ENCODE data around the gene VEZF1.
"Not testable (repeated sequence)": the region's sequence is repeated elsewhere in the genome, so short reads cannot be mapped to it uniquely, and the experiment has no call there.

VEZF1 gene

GRCh38 chr17:57984936-57985674 is 2.9 kb downstream of the VEZF1 start:
- Histone ChIP-seq H3K27ac (ENCODE audit: low read length) (peak overlapping the region; percentile 19), H3K27me3 (ENCODE audit: control insufficient read depth in 1 of 2, insufficient read depth in 2 of 2, low read length in 2 of 2) (no peaks in the 10 kb centered on the region), H3K9me3 (ENCODE audit: control insufficient read depth in 2 of 2, low read length in 2 of 2) (no peaks in the 10 kb centered on the region), H3K36me3 (ENCODE audit: control insufficient read depth in 2 of 2, insufficient read depth in 2 of 2, low read length in 2 of 2) (peaks cover 8 to 14% of the 10 kb centered on the region in 2 donors), H3K4me3 (ENCODE audit: low read length in 2 of 2) (peak overlapping the region; percentile 12 to 36), H3K4me1 (ENCODE audit: control insufficient read depth, insufficient read depth, low read length) (peaks cover 35% of the 10 kb centered on the region), H3K9ac (ENCODE audit: low read length in 2 of 2) (peak overlapping the region; percentile 16 to 37)

- Histone ChIP-seq H3K36me3 (ENCODE audit: control insufficient read depth in 2 of 2, insufficient read depth in 2 of 2, low read length in 2 of 2) (peaks cover 10 to 21% of the 10 kb centered on the region in 2 donors), H3K9me3 (ENCODE audit: control insufficient read depth in 2 of 2, low read length in 2 of 2) (no peaks in the 10 kb centered on the region), H3K27ac (ENCODE audit: low read length) (peak overlapping the region; percentile 19), H3K9ac (ENCODE audit: low read length in 2 of 2) (peak overlapping the region; percentile 16 to 37), H3K27me3 (ENCODE audit: control insufficient read depth in 1 of 2, insufficient read depth in 2 of 2, low read length in 2 of 2) (no peaks in the 10 kb centered on the region), H3K4me1 (ENCODE audit: control insufficient read depth, insufficient read depth, low read length) (peaks cover 35% of the 10 kb centered on the region), H3K4me3 (ENCODE audit: low read length in 2 of 2) (peak overlapping the region; percentile 12 to 36)
Measured at GRCh38 chr17:57984261-57984890, 3.7 kb downstream of the VEZF1 start.

DNA sequence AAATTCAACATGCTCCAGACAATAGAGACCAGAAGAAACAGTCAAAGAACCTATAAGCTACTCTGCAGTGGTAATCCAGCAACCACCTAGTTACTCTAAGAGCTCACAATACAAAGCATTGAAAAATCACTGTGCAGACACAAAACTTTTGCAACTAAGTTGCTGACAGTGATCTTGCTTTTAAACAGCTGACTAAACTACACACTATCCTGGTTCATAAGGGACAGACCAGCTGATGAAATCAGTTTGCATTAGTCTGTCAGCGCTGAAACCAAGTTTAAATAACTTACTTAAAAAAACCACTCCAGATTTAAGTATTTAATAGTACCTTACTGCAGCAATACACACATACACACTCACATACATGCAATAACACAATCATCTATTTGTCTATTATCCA is 4.6 kb downstream of the VEZF1 start:
- H3K4me1 ChIP-seq (ENCODE audit: control insufficient read depth, insufficient read depth, low read length) = peaks cover 38% of the 10 kb centered on the region
- H3K9me3 ChIP-seq (ENCODE audit: control insufficient read depth in 2 of 2, low read length in 2 of 2) = no peaks in the 10 kb centered on the region
- H3K27me3 ChIP-seq (ENCODE audit: control insufficient read depth in 1 of 2, insufficient read depth in 2 of 2, low read length in 2 of 2) = no peaks in the 10 kb centered on the region
- H3K9ac ChIP-seq (ENCODE audit: low read length in 2 of 2) = no peak overlapping the region
- H3K4me3 ChIP-seq (ENCODE audit: low read length in 2 of 2) = peak overlapping the region in 1 of 2 donors; percentile 12
- no peak overlapping the region for H3K27ac ChIP-seq (ENCODE audit: low read length)
- peaks cover 10 to 30% of the 10 kb centered on the region in 2 donors for H3K36me3 ChIP-seq (ENCODE audit: control insufficient read depth in 2 of 2, insufficient read depth in 2 of 2, low read length in 2 of 2)

GRCh38 chr17:57982452-57983170 is 5.4 kb downstream of the VEZF1 start:
- Histone ChIP-seq H3K4me1 (ENCODE audit: control insufficient read depth, insufficient read depth, low read length) (peaks cover 38% of the 10 kb centered on the region), H3K9ac (ENCODE audit: low read length in 2 of 2) (no peak overlapping the region), H3K36me3 (ENCODE audit: control insufficient read depth in 2 of 2, insufficient read depth in 2 of 2, low read length in 2 of 2) (peaks cover 10 to 37% of the 10 kb centered on the region in 2 donors), H3K9me3 (ENCODE audit: control insufficient read depth in 2 of 2, low read length in 2 of 2) (no peaks in the 10 kb centered on the region), H3K27ac (ENCODE audit: low read length) (peak overlapping the region; percentile 1), H3K4me3 (ENCODE audit: low read length in 2 of 2) (peak overlapping the region in 1 of 2 donors; percentile 31), H3K27me3 (ENCODE audit: control insufficient read depth in 1 of 2, insufficient read depth in 2 of 2, low read length in 2 of 2) (no peaks in the 10 kb centered on the region)

GRCh38 chr17:57980522-57980921 is 7.5 kb downstream of the VEZF1 start:
- no peak overlapping the region for H3K27ac ChIP-seq (ENCODE audit: low read length)
- H3K4me1 ChIP-seq (ENCODE audit: control insufficient read depth, insufficient read depth, low read length) = peaks cover 42% of the 10 kb centered on the region
- no peaks in the 10 kb centered on the region for H3K9me3 ChIP-seq (ENCODE audit: control insufficient read depth in 2 of 2, low read length in 2 of 2)
- H3K4me3 ChIP-seq (ENCODE audit: low read length in 2 of 2) = no peak overlapping the region
- no peak overlapping the region for H3K9ac ChIP-seq (ENCODE audit: low read length in 2 of 2)
- H3K36me3 ChIP-seq (ENCODE audit: control insufficient read depth in 2 of 2, insufficient read depth in 2 of 2, low read length in 2 of 2) = peaks cover 22 to 54% of the 10 kb centered on the region in 2 donors
- no peaks in the 10 kb centered on the region for H3K27me3 ChIP-seq (ENCODE audit: control insufficient read depth in 1 of 2, insufficient read depth in 2 of 2, low read length in 2 of 2)

DNA sequence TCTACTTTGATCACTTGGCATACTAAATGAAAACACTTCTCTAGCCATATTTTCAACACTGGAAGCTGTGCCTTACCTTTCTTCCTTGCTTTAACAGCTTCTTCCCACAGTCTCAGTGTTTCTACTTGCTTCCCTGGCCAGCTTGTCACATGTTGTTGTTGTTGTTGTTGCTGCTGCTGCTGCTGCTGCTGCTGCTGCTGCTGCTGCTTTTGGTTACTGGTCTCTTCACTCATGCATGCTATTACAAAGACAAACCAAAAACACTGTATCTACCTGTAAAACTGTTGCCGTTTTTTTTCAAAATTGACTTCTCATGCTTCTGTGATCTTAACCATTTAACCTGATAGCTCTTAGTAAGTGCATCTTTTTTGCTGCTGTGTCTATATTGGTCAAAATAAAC is 9.0 kb downstream of the VEZF1 start:
- H3K36me3 ChIP-seq (ENCODE audit: control insufficient read depth in 2 of 2, insufficient read depth in 2 of 2, low read length in 2 of 2) = peaks cover 32 to 64% of the 10 kb centered on the region in 2 donors
- no peaks in the 10 kb centered on the region for H3K27me3 ChIP-seq (ENCODE audit: control insufficient read depth in 1 of 2, insufficient read depth in 2 of 2, low read length in 2 of 2)
- H3K4me3 ChIP-seq (ENCODE audit: low read length in 2 of 2) = no peak overlapping the region
- no peak overlapping the region for H3K27ac ChIP-seq (ENCODE audit: low read length)
- H3K4me1 ChIP-seq (ENCODE audit: control insufficient read depth, insufficient read depth, low read length) = peaks cover 38% of the 10 kb centered on the region
- no peaks in the 10 kb centered on the region for H3K9me3 ChIP-seq (ENCODE audit: control insufficient read depth in 2 of 2, low read length in 2 of 2)
- H3K9ac ChIP-seq (ENCODE audit: low read length in 2 of 2) = no peak overlapping the region

DNA sequence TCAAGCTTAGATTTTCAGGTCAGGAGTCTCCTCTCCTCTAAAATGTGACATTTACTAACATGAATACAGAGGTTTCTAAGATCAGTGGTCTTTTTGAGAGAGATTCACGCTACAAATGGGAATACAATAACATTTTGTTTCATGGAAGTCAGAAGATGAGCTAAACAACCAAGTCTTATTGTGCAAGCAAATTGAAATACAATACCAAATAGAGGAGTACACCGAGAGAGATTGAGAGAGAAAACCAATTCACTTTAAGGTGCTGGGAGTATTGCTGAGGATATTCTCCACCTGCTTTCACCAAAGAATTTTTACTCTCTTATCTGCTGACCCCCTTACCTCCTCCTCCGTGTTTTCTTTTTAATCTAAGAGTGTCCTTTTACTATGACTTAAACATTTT is 11.5 kb downstream of the VEZF1 start:
- no peaks in the 10 kb centered on the region for H3K27me3 ChIP-seq (ENCODE audit: control insufficient read depth in 1 of 2, insufficient read depth in 2 of 2, low read length in 2 of 2)
- H3K9me3 ChIP-seq (ENCODE audit: control insufficient read depth in 2 of 2, low read length in 2 of 2) = no peaks in the 10 kb centered on the region
- no peak overlapping the region for H3K9ac ChIP-seq (ENCODE audit: low read length in 2 of 2)
- H3K27ac ChIP-seq (ENCODE audit: low read length) = no peak overlapping the region
- peaks cover 29 to 73% of the 10 kb centered on the region in 2 donors for H3K36me3 ChIP-seq (ENCODE audit: control insufficient read depth in 2 of 2, insufficient read depth in 2 of 2, low read length in 2 of 2)
- H3K4me1 ChIP-seq (ENCODE audit: control insufficient read depth, insufficient read depth, low read length) = peaks cover 18% of the 10 kb centered on the region
- H3K4me3 ChIP-seq (ENCODE audit: low read length in 2 of 2) = no peak overlapping the region

DNA sequence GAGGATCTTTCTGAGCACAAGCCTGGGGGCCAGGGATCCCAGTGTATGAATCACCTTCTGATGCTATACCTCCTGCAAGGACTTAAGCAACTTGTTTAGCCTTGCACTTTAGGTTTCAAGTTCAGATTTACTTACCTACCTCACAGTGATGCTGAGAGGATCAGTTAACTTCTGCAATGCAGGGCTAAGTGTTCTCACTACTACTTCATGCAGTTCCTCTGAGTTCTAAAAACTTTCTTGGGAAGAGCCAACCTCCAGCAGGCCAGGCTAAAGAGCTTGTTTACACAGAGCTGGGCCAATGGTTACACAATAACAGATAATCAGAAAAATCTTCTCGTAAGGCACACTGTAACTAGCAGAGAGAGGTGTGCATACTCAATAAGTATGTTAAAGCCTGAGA is 13.0 kb downstream of the VEZF1 start:
- H3K4me3 ChIP-seq (ENCODE audit: low read length in 2 of 2) = peak overlapping the region in 1 of 2 donors; percentile 29
- H3K4me1 ChIP-seq (ENCODE audit: control insufficient read depth, insufficient read depth, low read length) = peaks cover 17% of the 10 kb centered on the region
- H3K9ac ChIP-seq (ENCODE audit: low read length in 2 of 2) = no peak overlapping the region
- no peak overlapping the region for H3K27ac ChIP-seq (ENCODE audit: low read length)
- peaks cover 32 to 65% of the 10 kb centered on the region in 2 donors for H3K36me3 ChIP-seq (ENCODE audit: control insufficient read depth in 2 of 2, insufficient read depth in 2 of 2, low read length in 2 of 2)
- H3K27me3 ChIP-seq (ENCODE audit: control insufficient read depth in 1 of 2, insufficient read depth in 2 of 2, low read length in 2 of 2) = no peaks in the 10 kb centered on the region
- no peaks in the 10 kb centered on the region for H3K9me3 ChIP-seq (ENCODE audit: control insufficient read depth in 2 of 2, low read length in 2 of 2)

- H3K27ac ChIP-seq (ENCODE audit: low read length); H3K4me3 ChIP-seq (ENCODE audit: low read length in 2 of 2); H3K9ac ChIP-seq (ENCODE audit: low read length in 2 of 2); H3K27me3 ChIP-seq (ENCODE audit: control insufficient read depth in 1 of 2, insufficient read depth in 2 of 2, low read length in 2 of 2); H3K9me3 ChIP-seq (ENCODE audit: control insufficient read depth in 2 of 2, low read length in 2 of 2): not testable (repeated sequence)
- H3K4me1 ChIP-seq (ENCODE audit: control insufficient read depth, insufficient read depth, low read length) = peaks cover 17% of the 10 kb centered on the region
- H3K36me3 ChIP-seq (ENCODE audit: control insufficient read depth in 2 of 2, insufficient read depth in 2 of 2, low read length in 2 of 2) = peaks cover 30 to 58% of the 10 kb centered on the region in 2 donors
Measured at GRCh38 chr17:57974053-57974824, 13.8 kb downstream of the VEZF1 start.

- no peak overlapping the region for H3K27ac ChIP-seq (ENCODE audit: low read length)
Measured at GRCh38 chr17:57972151-57972550, 15.9 kb downstream of the VEZF1 start.

More at GRCh38 chr17:57972151-57972550, 15.9 kb downstream of the VEZF1 start:
- no peak overlapping the region for H3K4me3 ChIP-seq (ENCODE audit: low read length in 2 of 2)
- H3K27me3 ChIP-seq (ENCODE audit: control insufficient read depth in 1 of 2, insufficient read depth in 2 of 2, low read length in 2 of 2) = no peaks in the 10 kb centered on the region
- H3K36me3 ChIP-seq (ENCODE audit: control insufficient read depth in 2 of 2, insufficient read depth in 2 of 2, low read length in 2 of 2) = peaks cover 27 to 42% of the 10 kb centered on the region in 2 donors
- no peak overlapping the region for H3K9ac ChIP-seq (ENCODE audit: low read length in 2 of 2)
- H3K9me3 ChIP-seq (ENCODE audit: control insufficient read depth in 2 of 2, low read length in 2 of 2) = no peaks in the 10 kb centered on the region
- H3K4me1 ChIP-seq (ENCODE audit: control insufficient read depth, insufficient read depth, low read length) = peaks cover 14% of the 10 kb centered on the region
